A549 (cell line): Measurements from ENCODE around the gene H6PD. TPM values are rescaled to one million over a fixed set of nuclear protein-coding genes. Genes with fewer than 3 reads are reported as not detected.
A peak's percentile ranks its signal among the peaks of the same experiment; 100 is the strongest.
"Not testable (repeated sequence)": the region's sequence is repeated elsewhere in the genome, so short reads cannot be mapped to it uniquely, and the experiment has no call there.

Source experiments
- ATAC-seq, 2 experiments: fragments of 200-7000 bp in 1 of 2; fragments of >200 bp in 1 of 2; cut with Nextera tagmentation in 1 of 2; cut with Tn5 transposase in 1 of 2; 3 replicates each; pipeline versions ENCODE4 v1.8.0 to v1.9.1; 2018 to 2020; ENCODE audit warnings: mild to moderate bottlenecking in 1 of 2, moderate library complexity in 1 of 2
- CTCF ChIA-PET: fragments of 300-600 bp; sonication (Branson Sonifier 250); formaldehyde crosslinking; extraction: SDS; loops from one replicate; lab custom pipeline; 2021; ENCODE audit warnings: antibody characterized with exemption, inconsistent platforms; lab: Yijun Ruan, JAX
- POLR2A ChIA-PET: fragments of 350-600 bp; formaldehyde crosslinking; extraction: SDS; loops from one replicate; lab custom pipeline; 2021; ENCODE audit warnings: antibody characterized with exemption, inconsistent platforms; lab: Yijun Ruan, JAX
- DNase-seq, 2 experiments: peaks; one replicate each; pipeline versions ENCODE4 v3.0.0 to v3.0.0-alpha.2; 2011 to 2016; ENCODE audit warnings: low read depth in 1 of 2, low spot score in 1 of 2
- FAIRE-seq: peaks from 2 replicates; lab custom pipeline; 2011; peaks lifted over from hg19 to GRCh38; lab: Jason Lieb, UNC
- H3K27ac ChIP-seq, 2 experiments: fragments of >200 bp; sonication (Bioruptor Twin); formaldehyde crosslinking; 3 replicates each; pipeline ENCODE4 v1.5.1; 2016 to 2017
- H3K4me1 ChIP-seq: fragments of >200 bp; sonication (Bioruptor Twin); formaldehyde crosslinking; 3 replicates; pipeline ENCODE4 v1.6.1; 2016
- H3K4me2 ChIP-seq: fragments of >200 bp; sonication (Bioruptor Twin); formaldehyde crosslinking; 3 replicates; pipeline ENCODE4 v1.6.1; 2016
- H3K4me3 ChIP-seq: fragments of >200 bp; sonication (Bioruptor Twin); formaldehyde crosslinking; 3 replicates; pipeline ENCODE4 v1.5.1; 2016
- H3K9me3 ChIP-seq: fragments of >200 bp; sonication (Bioruptor Twin); formaldehyde crosslinking; 3 replicates; pipeline ENCODE4 v1.6.1; 2016
- ATOH8 ChIP-seq: fragments of 250-450 bp; sonication (Bioruptor Pico); IDR thresholded peaks from 2 replicates; pipeline ENCODE4 v1.5.0; 2020; ENCODE audit warnings: low read depth, mild to moderate bottlenecking, moderate library complexity
- CEBPB ChIP-seq, 2 experiments: fragments of >200 bp in 1 of 2; sonication (Bioruptor Twin) in 1 of 2; formaldehyde crosslinking in 1 of 2; IDR thresholded peaks; 2 replicates each; pipeline ENCODE4 v1.6.1; 2012 to 2016
- ELK1 ChIP-seq: fragments of 150-350 bp; IDR thresholded peaks from 2 replicates; pipeline ENCODE4 v1.6.1; 2014; ENCODE audit warnings: low read depth, mild to moderate bottlenecking, low read length
- EP300 ChIP-seq, 2 experiments: fragments of >200 bp; sonication (Bioruptor Twin); formaldehyde crosslinking; IDR thresholded peaks; 2 replicates in 1 of 2; 3 replicates in 1 of 2; pipeline ENCODE4 v1.6.1; 2016 to 2017
- ESRRA ChIP-seq: fragments of 150-350 bp; IDR thresholded peaks from 2 replicates; pipeline ENCODE4 v1.6.1; 2014; ENCODE audit warnings: mild to moderate bottlenecking, low read length, borderline replicate concordance
- FOSB ChIP-seq: fragments of 250-450 bp; sonication (Bioruptor Pico); IDR thresholded peaks from 2 replicates; pipeline ENCODE4 v1.5.0; 2020; ENCODE audit warnings: mild to moderate bottlenecking, moderate library complexity
- FOSL2 ChIP-seq, 2 experiments: fragments of 450-650 bp in 1 of 2; fragments of >200 bp in 1 of 2; sonication (Bioruptor Twin) in 1 of 2; formaldehyde crosslinking; IDR thresholded peaks; 2 replicates each; pipeline versions ENCODE4 v1.5.0 to v1.6.1; 2016 to 2020; ENCODE audit warnings: mild to moderate bottlenecking in 1 of 2, moderate library complexity in 1 of 2
- FOXS1 ChIP-seq: fragments of 250-450 bp; sonication (Bioruptor Pico); IDR thresholded peaks from 2 replicates; pipeline ENCODE4 v1.5.0; 2020; ENCODE audit warnings: mild to moderate bottlenecking, moderate library complexity
- HEYL ChIP-seq: fragments of 250-450 bp; sonication (Bioruptor Pico); IDR thresholded peaks from 2 replicates; pipeline ENCODE4 v1.8.0; 2021; ENCODE audit warnings: mild to moderate bottlenecking, moderate library complexity
- HOXA7 ChIP-seq: fragments of 250-450 bp; sonication (Bioruptor Pico); IDR thresholded peaks from 2 replicates; pipeline ENCODE4 v1.5.0; 2020; ENCODE audit warnings: mild to moderate bottlenecking, moderate library complexity
- HOXB13 ChIP-seq: fragments of 250-450 bp; sonication (Bioruptor Pico); IDR thresholded peaks from 2 replicates; pipeline ENCODE4 v1.5.0; 2020; ENCODE audit warnings: low read depth, mild to moderate bottlenecking, moderate library complexity
- HOXB5 ChIP-seq: fragments of 250-450 bp; sonication (Bioruptor Pico); IDR thresholded peaks from 2 replicates; pipeline ENCODE4 v1.5.0; 2020; ENCODE audit warnings: mild to moderate bottlenecking, moderate library complexity
- JUN ChIP-seq, 2 experiments: fragments of >200 bp; sonication (Bioruptor Twin); formaldehyde crosslinking; IDR thresholded peaks; 2 replicates in 1 of 2; 3 replicates in 1 of 2; pipeline ENCODE4 v1.6.1; 2016 to 2017
- MAFK ChIP-seq: fragments of 450-650 bp; IDR thresholded peaks from 2 replicates; pipeline ENCODE4 v1.6.1; 2014; ENCODE audit not compliant: partially characterized antibody
- MAX ChIP-seq: IDR thresholded peaks from 2 replicates; pipeline ENCODE4 v1.6.1; 2012
- MYC ChIP-seq: IDR thresholded peaks from 2 replicates; pipeline ENCODE4 v1.6.1; 2012; ENCODE audit warnings: mild to moderate bottlenecking, inconsistent platforms, low read length, improper control_type of control experiment, borderline replicate concordance
- NFE2L2 ChIP-seq: fragments of 150-350 bp; conservative IDR thresholded peaks from 2 replicates; pipeline ENCODE4 v1.6.1; 2014; ENCODE audit warnings: low read length
- NPAS2 ChIP-seq: fragments of 250-450 bp; sonication (Bioruptor Pico); IDR thresholded peaks from 2 replicates; pipeline ENCODE4 v1.8.0; 2022; ENCODE audit warnings: mild to moderate bottlenecking, moderate library complexity, borderline replicate concordance
- RARB ChIP-seq: fragments of 250-450 bp; sonication (Bioruptor Pico); IDR thresholded peaks from 2 replicates; pipeline ENCODE4 v1.8.0; 2021; ENCODE audit warnings: mild to moderate bottlenecking, moderate library complexity
- REST ChIP-seq: fragments of 200-600 bp; sonication (generic); IDR thresholded peaks from 2 replicates; pipeline ENCODE4 v1.6.1; 2016; ENCODE audit warnings: antibody characterized with exemption, mild to moderate bottlenecking, moderate library complexity
- RNF2 ChIP-seq: fragments of 200-600 bp; sonication (generic); IDR thresholded peaks from 2 replicates; pipeline ENCODE4 v1.6.1; 2016; ENCODE audit warnings: low read depth, mild to moderate bottlenecking, antibody characterized with exemption, moderate library complexity, borderline replicate concordance
- TFCP2L1 ChIP-seq: fragments of 250-450 bp; sonication (Bioruptor Pico); IDR thresholded peaks from 2 replicates; pipeline ENCODE4 v1.5.0; 2021; ENCODE audit warnings: mild to moderate bottlenecking
- TP53 ChIP-seq: fragments of 250-450 bp; sonication (Bioruptor Pico); IDR thresholded peaks from 2 replicates; pipeline ENCODE4 v1.5.0; 2021; ENCODE audit warnings: mild to moderate bottlenecking, moderate library complexity
- ZNF302 ChIP-seq: fragments of 250-450 bp; sonication (Bioruptor Pico); IDR thresholded peaks from 2 replicates; pipeline ENCODE4 v1.9.0; 2021; ENCODE audit warnings: inconsistent platforms, mild to moderate bottlenecking, moderate library complexity
- ZSCAN20 ChIP-seq: fragments of 250-450 bp; sonication (Bioruptor Pico); IDR thresholded peaks from 2 replicates; pipeline ENCODE4 v1.8.0; 2022; ENCODE audit warnings: mild to moderate bottlenecking, moderate library complexity
- WGBS: methylation state at CpG from one replicate; pipeline ENCODE4 v1.1.6; 2017; ENCODE audit errors: missing lambda C conversion rate; 5-methylcytosine and 5-hydroxymethylcytosine counted together
- polyA plus RNA-seq, 4 experiments: library from polyadenylated mRNA; depleted of rRNA in 3 of 4; stranded (reverse); fragments of >200 nt; fragmentation: RNase III in 1 of 4; extraction: RNeasy Plus Mini Kit Qiagen cat#74134 plus additional on column Dnase treatment in 1 of 4; gene quantifications; 2 replicates in 3 of 4; 3 replicates in 1 of 4; pipeline ENCODE4 v1.2.3, GENCODE V29; 2011 to 2017
- TF ChIP-seq, protein P1 (sequence below): IDR thresholded peaks from 2 replicates; pipeline ENCODE4 v1.6.1; 2012; ENCODE audit warnings: low read depth, borderline replicate concordance
- TF ChIP-seq, protein P2 (sequence below): fragments of 450-650 bp; IDR thresholded peaks from 2 replicates; pipeline ENCODE4 v1.6.1; 2014; ENCODE audit warnings: antibody characterized with exemption

Gene H6PD
- polyA plus RNA-seq, 2 of the 4 experiments (the other 2 are of a cell fraction): 6.0 to 7.9 TPM

DNA sequence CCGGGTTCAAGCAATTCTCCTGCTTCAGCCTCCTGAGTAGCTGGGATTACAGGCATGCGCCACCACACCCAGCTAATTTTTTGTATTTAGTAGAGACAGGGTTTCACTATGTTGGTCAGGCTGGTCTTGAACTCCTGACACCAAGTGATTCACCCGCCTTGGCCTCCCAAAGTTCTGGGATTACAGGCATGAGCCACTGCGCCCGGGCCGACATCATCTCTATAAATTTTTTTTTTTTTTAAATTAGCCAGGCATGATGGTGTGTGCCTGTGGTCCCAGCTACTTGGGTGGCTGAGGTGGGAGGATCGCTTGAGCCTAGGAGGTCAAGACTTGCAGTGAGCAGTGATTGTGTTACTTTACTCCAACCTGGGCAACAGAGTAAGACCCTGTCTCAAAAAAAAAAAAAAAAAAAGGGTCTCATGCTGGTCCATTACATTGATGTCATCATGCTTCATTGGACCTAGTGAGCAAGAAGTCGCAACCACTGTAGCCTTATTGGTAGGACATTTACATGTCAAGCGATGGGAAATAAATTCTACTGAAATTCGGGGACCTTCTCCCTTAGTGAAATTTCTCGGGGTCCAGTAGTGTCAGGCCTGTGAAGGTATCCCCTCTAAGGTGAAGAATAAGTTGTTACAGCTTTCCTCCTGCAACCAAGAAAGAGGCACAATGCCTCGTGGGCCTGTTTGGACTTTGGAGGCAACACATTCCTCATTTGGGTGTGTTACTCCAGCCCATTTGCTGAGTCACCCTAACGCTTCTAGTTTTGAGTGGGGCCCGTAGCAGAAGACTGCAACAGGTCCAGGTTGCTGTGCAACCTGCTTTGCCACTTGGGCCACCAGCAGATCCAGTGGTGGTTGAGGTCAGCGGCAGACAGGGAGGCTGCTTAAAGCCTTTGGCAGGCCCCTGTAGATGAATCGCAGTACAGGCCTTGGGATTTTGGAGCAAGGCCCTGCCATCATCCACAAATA is 65.3 kb downstream of the H6PD start:
- POLR2A ChIA-PET, H3K9me3 ChIP-seq, FAIRE-seq, H3K4me3 ChIP-seq: not testable (repeated sequence)
- DNase-seq: peak in 1 of 2 experiments; percentile 91
- TF ChIP-seq MYC (peak; percentile 75), MAFK (peak; percentile 99), ZSCAN20 (CRISPR knock-in tag) (peak; percentile 84), ZNF302 (CRISPR knock-in tag) (peak; percentile 89), FOSL2 (IDR thresholded peaks at IDR 0.05) (0 out of 2 replicates have a peak, but pooled peaks have one; percentile 13), FOSL2 (CRISPR knock-in tag; IDR thresholded peaks at IDR 0.05) (peak; percentile 79), HOXB13 (CRISPR knock-in tag) (peak; percentile 86), TP53 (CRISPR knock-in tag) (0 out of 2 replicates have a peak, but pooled peaks have one; percentile 66), NPAS2 (CRISPR knock-in tag) (peak; percentile 33; the same call in 1 of the 2 replicates), RARB (CRISPR knock-in tag) (peak; percentile 48; the same call in 1 of the 2 replicates), MAX (peak; percentile 92), FOSB (CRISPR knock-in tag) (peak; percentile 70; the same call in 1 of the 2 replicates), NFE2L2 (peak; percentile 96), HOXB5 (peak; percentile 93), FOXS1 (CRISPR knock-in tag) (peak; percentile 53; the same call in 1 of the 2 replicates), TFCP2L1 (CRISPR knock-in tag) (peak; percentile 81; the same call in 1 of the 2 replicates), HOXA7 (0 out of 2 replicates have a peak, but pooled peaks have one; percentile 59), ATOH8 (CRISPR knock-in tag) (peak; percentile 59; the same call in 1 of the 2 replicates), HEYL (CRISPR knock-in tag) (peak; percentile 69; the same call in 1 of the 2 replicates), EP300 (IDR thresholded peaks at IDR 0.05) (0 out of 5 replicates have a peak, but pooled peaks of 1 of the 2 experiments have one; percentile 29)
- TF ChIP-seq, protein P1, sequence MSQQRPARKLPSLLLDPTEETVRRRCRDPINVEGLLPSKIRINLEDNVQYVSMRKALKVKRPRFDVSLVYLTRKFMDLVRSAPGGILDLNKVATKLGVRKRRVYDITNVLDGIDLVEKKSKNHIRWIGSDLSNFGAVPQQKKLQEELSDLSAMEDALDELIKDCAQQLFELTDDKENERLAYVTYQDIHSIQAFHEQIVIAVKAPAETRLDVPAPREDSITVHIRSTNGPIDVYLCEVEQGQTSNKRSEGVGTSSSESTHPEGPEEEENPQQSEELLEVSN: peak; percentile 77
- peak overlapping the region; percentile 94 to 98 for H3K27ac ChIP-seq
- ATAC-seq: peak; percentile 40 to 75; a peak in 3 of 6 replicates
- 32% methylated on average over 12 of the region's 16 CpGs for WGBS
- CTCF ChIA-PET: interaction anchor here (0.8 to 1.2 kb wide), 2 partner anchors 100 to 191 kb away, joined by 3 to 4 read pairs; no protein-coding TSS in a partner anchor
- H3K4me1 ChIP-seq: peaks cover 95% of the 10 kb centered on the region
- peak overlapping the region; percentile 83 for H3K4me2 ChIP-seq

GRCh38 chr1:9300573-9300972 is 66.0 kb downstream of the H6PD start:
- Histone ChIP-seq H3K27ac (peak overlapping the region; percentile 94 to 98), H3K4me2 (peak overlapping the region; percentile 83), H3K4me3 (no peak overlapping the region), H3K9me3 (no peaks in the 10 kb centered on the region), H3K4me1 (peaks cover 95% of the 10 kb centered on the region)
- WGBS: 74% methylated on average over 6 of the region's 6 CpGs
- ATAC-seq (no peak), DNase-seq (no peak), FAIRE-seq (no peak)
- ChIA-PET CTCF (no interaction called here), POLR2A (no interaction called here)
- no peak for TF ChIP-seq FOXS1 (CRISPR knock-in tag)
- TF ChIP-seq RNF2: no peak
- no peak for TF ChIP-seq CEBPB (IDR thresholded peaks at IDR 0.05)
- no peak for TF ChIP-seq JUN (IDR thresholded peaks at IDR 0.05)
- no peak for TF ChIP-seq MYC
- TF ChIP-seq REST: no peak
- no peak for TF ChIP-seq ELK1
- TF ChIP-seq ESRRA: no peak
- TF ChIP-seq, protein P2, sequence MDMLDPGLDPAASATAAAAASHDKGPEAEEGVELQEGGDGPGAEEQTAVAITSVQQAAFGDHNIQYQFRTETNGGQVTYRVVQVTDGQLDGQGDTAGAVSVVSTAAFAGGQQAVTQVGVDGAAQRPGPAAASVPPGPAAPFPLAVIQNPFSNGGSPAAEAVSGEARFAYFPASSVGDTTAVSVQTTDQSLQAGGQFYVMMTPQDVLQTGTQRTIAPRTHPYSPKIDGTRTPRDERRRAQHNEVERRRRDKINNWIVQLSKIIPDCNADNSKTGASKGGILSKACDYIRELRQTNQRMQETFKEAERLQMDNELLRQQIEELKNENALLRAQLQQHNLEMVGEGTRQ: no peak
